D721Med (cell line): ENCODE results near the gene REG3A.

Experiments used
- DNase-seq: peaks from one replicate; pipeline ENCODE4 v3.0.0; 2011; ENCODE audit warnings: low spot score; ENCODE audit not compliant: insufficient read length
- FAIRE-seq: peaks from 2 replicates; lab custom pipeline; 2011; peaks lifted over from hg19 to GRCh38; lab: Jason Lieb, UNC
- CTCF ChIP-seq: IDR thresholded peaks from 2 replicates; pipeline ENCODE4 v1.5.1; 2012; ENCODE audit warnings: mild to moderate bottlenecking, control low read depth; ENCODE audit not compliant: insufficient read depth; ENCODE audit errors: missing control alignments

The REG3A gene

GRCh38 chr2:79124907-79125720, 34.4 kb downstream of the REG3A start:
- no peak for DNase-seq
- FAIRE-seq = no peak
- no peak for TF ChIP-seq CTCF

DNA sequence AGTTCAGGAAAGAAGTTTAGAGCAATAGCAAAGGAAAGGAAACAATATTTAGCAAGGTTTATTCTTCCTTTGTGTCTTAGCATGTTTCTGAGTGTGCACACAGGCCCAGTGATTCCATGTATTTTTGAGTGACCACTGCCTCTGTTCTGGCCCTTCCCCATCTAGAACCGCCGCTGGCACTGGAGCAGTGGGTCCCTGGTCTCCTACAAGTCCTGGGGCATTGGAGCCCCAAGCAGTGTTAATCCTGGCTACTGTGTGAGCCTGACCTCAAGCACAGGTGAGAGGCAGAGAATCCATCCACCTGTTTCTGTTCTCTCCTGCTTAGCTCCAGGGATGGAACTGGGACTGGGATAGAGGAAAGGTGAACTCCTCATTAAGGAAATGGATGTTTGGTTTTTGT, 36.9 kb downstream of the REG3A start:
- no peak for TF ChIP-seq CTCF
- FAIRE-seq = no peak
- no peak for DNase-seq

DNA sequence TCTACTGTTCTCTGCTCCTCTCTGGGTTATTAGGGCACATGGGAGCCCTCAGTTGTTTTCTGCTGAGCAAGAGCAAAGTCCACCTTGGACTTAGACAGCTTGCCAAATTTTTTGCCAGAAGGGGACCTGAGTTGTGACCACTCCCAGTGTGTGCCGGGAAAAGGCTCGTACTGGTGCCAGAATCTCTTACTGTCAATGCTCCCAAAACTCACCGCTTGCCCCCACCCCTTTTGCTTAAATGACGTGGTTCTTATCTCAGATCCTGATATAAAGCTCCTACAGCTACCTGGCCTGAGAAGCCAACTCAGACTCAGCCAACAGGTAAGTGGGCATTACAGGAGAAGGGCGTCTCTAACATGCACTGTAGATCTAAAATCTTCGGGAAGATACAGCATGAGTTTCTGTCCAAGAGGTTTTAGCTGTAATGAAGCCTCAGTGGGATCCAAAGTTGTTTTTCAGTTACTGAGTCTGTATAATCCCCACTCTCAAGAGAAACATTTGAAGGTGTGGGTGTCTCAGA, 39.3 kb downstream of the REG3A start, which contains the start of gene REG1A:
Gene REG1A, plus strand, starts transcription at position 295 of the 520 bp plus-strand sequence. CDS start 374 bp downstream, outside the sequence.
- no peak for DNase-seq
- no peak for TF ChIP-seq CTCF
- no peak for FAIRE-seq

DNA sequence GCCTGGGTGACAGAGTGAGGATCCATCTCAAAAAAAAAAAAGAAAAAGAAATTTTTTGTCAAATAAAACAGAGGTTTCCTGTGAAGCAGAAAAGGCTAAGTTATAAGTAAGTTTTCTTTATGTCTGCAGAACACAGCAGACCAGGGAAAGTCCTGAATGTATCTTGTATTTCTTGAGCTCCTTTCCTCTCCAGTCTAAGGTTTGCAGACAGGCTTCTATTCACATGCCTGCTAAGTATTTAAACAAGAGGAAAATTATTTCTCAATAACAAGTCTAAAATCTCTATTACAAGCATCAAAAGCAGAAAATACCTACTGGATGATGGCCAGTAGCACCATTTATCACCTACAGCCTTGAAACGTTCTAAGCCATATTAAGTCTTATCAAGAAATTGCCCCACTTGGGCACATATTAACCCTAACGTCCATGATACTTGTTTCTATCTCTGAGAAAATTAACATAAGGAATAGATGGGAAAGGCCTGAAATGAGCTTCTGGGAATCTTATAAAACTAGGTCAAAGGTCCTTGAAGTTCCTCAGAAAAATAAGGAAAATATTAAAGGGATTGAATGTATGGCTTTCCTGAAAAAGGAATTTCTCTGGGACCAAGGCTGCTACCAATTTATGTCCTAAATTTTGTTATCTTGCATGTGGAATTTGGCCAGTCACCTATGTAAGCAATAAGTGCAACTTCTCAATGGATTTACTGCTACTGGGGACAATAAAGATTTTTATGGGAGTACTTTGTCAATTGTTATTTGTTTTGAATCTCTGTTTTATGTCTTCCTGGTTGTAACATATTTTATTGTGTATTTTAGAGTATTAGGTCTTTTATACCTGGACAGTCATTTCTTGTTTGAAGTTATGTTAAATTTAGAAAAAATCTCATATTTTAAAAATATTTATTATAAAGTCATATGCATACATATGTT, 42.3 kb downstream of the REG3A start:
- DNase-seq (no peak), FAIRE-seq (no peak)
- no peak for TF ChIP-seq CTCF

DNA sequence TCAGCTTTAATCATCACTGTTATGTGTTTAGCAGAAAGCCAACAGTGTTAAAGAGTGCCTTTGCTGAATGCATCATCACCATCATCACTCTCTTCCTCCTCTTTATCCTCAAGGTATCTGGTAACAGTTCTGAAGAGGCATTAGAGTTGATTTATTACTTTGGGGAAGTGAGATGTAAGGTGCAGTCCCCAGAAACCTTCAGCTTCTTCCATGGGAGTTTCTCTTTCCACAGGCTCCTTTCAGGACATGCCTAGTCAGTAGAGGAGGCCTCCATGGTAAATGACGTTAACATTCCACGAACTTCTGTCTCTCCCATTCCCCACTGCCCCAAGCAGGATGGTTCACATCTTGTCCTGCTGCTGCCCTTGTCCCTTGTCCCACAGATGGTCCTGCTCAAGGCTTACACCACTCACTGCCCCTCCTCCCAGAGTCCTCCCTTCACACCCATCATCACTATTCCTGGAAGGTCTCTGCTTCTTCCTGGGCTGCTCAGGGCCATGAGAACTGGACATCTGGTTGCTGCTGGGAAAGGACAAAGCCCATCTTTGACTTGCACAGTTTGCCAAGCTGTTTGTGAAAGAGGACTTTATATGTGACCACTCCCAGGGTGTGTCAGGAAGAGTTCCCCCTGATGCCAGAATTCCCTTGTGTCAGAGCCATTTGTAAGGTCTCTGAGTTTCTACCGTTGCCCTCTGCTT, 44.6 kb downstream of the REG3A start:
- no peak for TF ChIP-seq CTCF
- DNase-seq (no peak), FAIRE-seq (no peak)

GRCh38 chr2:79112269-79112668, 47.3 kb downstream of the REG3A start:
- DNase-seq = no peak
- no peak for FAIRE-seq
- no peak for TF ChIP-seq CTCF
